IMR-90 (cell line): Measurements from ENCODE around the gene FLT4. TPM values are rescaled to one million over a fixed set of nuclear protein-coding genes. Genes with fewer than 3 reads are reported as not detected.

Experiments used
- ATAC-seq: fragments of 200-7000 bp; cut with Tn5 transposase; 2 replicates; pipeline ENCODE4 v1.9.1; 2020; ENCODE audit warnings: low read depth, mild to moderate bottlenecking, moderate library complexity
- BruUV-seq: library from RNA; stranded (reverse); fragments of 400-500 nt; replicated peaks from 2 replicates; lab custom pipeline; 2021; lab: Mats Ljungman, UMichigan
- CTCF ChIA-PET: fragments of 300-600 bp; formaldehyde crosslinking; extraction: SDS; loops from one replicate; lab custom pipeline; 2021; ENCODE audit warnings: antibody characterized with exemption; lab: Yijun Ruan, JAX
- POLR2A ChIA-PET: fragments of 300-600 bp; sonication (Branson Sonifier 250); formaldehyde crosslinking; loops from one replicate; lab custom pipeline; 2022; ENCODE audit warnings: antibody characterized with exemption; ENCODE audit not compliant: unreplicated experiment; lab: Charles Lee
- DNase-seq: peaks from one replicate; pipeline ENCODE4 v3.0.0; 2013
- H2AFZ ChIP-seq: replicated peaks from 2 replicates; pipeline ENCODE3; 2013; ENCODE audit warnings: low read length, mild to moderate bottlenecking; ENCODE audit not compliant: poor library complexity
- H2AK5ac ChIP-seq: 2 replicates; pipeline ENCODE4 v1.6.1; 2013; ENCODE audit warnings: low read depth, low read length, inconsistent platforms
- H2AK9ac ChIP-seq: replicated peaks from 2 replicates; pipeline ENCODE3; 2013; ENCODE audit warnings: mild to moderate bottlenecking, low read depth, low read length, moderate library complexity; ENCODE audit not compliant: poor library complexity
- H2BK120ac ChIP-seq: 2 replicates; pipeline ENCODE4 v1.6.1; 2013; ENCODE audit warnings: low read depth, low read length, inconsistent platforms
- H2BK15ac ChIP-seq: 3 replicates; pipeline ENCODE4 v1.6.1; 2013; ENCODE audit warnings: low read depth, low read length, inconsistent platforms
- H2BK20ac ChIP-seq: 2 replicates; pipeline ENCODE4 v1.6.1; 2013; ENCODE audit warnings: low read depth, mild to moderate bottlenecking, inconsistent platforms, low read length, moderate library complexity
- H2BK5ac ChIP-seq: 2 replicates; pipeline ENCODE4 v1.6.1; 2013; ENCODE audit warnings: mild to moderate bottlenecking, low read depth, low read length, inconsistent platforms; ENCODE audit not compliant: poor library complexity, severe bottlenecking
- H3K14ac ChIP-seq: replicated peaks from 2 replicates; pipeline ENCODE4 v1.6.1; 2013; ENCODE audit warnings: low read depth, low read length, inconsistent platforms
- H3K18ac ChIP-seq: 2 replicates; pipeline ENCODE4 v1.6.1; 2013; ENCODE audit warnings: low read depth, low read length, control low read depth
- H3K23ac ChIP-seq: 2 replicates; pipeline ENCODE4 v1.6.1; 2013; ENCODE audit warnings: low read depth, low read length, inconsistent platforms
- H3K27ac ChIP-seq: 2 replicates; pipeline ENCODE4 v1.5.1; 2013; ENCODE audit warnings: mild to moderate bottlenecking, control low read depth, low read length; ENCODE audit not compliant: insufficient read depth
- H3K27me3 ChIP-seq: 2 replicates; pipeline ENCODE4 v1.6.1; 2013; ENCODE audit warnings: low read length; ENCODE audit not compliant: control insufficient read depth, insufficient read depth
- H3K36me3 ChIP-seq: 2 replicates; pipeline ENCODE4 v1.6.1; 2013; ENCODE audit warnings: low read length, mixed read lengths; ENCODE audit not compliant: control insufficient read depth, insufficient read depth
- H3K4ac ChIP-seq: 2 replicates; pipeline ENCODE4 v1.6.1; 2013; ENCODE audit warnings: low read depth, low read length, inconsistent platforms
- H3K4me1 ChIP-seq: 2 replicates; pipeline ENCODE4 v1.6.1; 2013; ENCODE audit warnings: low read length, mixed read lengths; ENCODE audit not compliant: control insufficient read depth, insufficient read depth
- H3K4me2 ChIP-seq: 2 replicates; pipeline ENCODE4 v1.6.1; 2013; ENCODE audit warnings: low read depth, mild to moderate bottlenecking, control low read depth, low read length, moderate library complexity
- H3K4me3 ChIP-seq: 2 replicates; pipeline ENCODE4 v1.5.1; 2013; ENCODE audit warnings: low read depth, mild to moderate bottlenecking, control low read depth, low read length, moderate library complexity; ENCODE audit not compliant: insufficient read depth
- H3K56ac ChIP-seq: 2 replicates; pipeline ENCODE4 v1.6.1; 2013; ENCODE audit warnings: low read length, inconsistent platforms; ENCODE audit not compliant: insufficient read depth; ENCODE audit errors: extremely low read depth
- H3K79me1 ChIP-seq, 2 experiments: 2 replicates each; pipeline ENCODE4 v1.6.1; 2013; ENCODE audit warnings: low read length in 2 of 2, inconsistent platforms in 1 of 2, low read depth in 1 of 2
- H3K9ac ChIP-seq: 2 replicates; pipeline ENCODE4 v1.6.1; 2013; ENCODE audit warnings: low read depth, low read length, control low read depth
- H3K9me1 ChIP-seq: 2 replicates; pipeline ENCODE4 v1.6.1; 2013; ENCODE audit warnings: low read length, inconsistent platforms; ENCODE audit not compliant: insufficient read depth
- H3K9me3 ChIP-seq: 2 replicates; pipeline ENCODE4 v1.6.1; 2013; ENCODE audit warnings: low read length; ENCODE audit not compliant: control insufficient read depth, insufficient read depth
- H4K20me1 ChIP-seq: 2 replicates; pipeline ENCODE4 v1.6.1; 2013; ENCODE audit warnings: low read length, inconsistent platforms; ENCODE audit not compliant: insufficient read depth
- H4K5ac ChIP-seq: 2 replicates; pipeline ENCODE4 v1.6.1; 2013; ENCODE audit warnings: mild to moderate bottlenecking, low read depth, low read length, control low read depth
- H4K8ac ChIP-seq, 2 experiments: 2 replicates each; pipeline ENCODE4 v1.6.1; 2013; ENCODE audit warnings: low read depth in 2 of 2, low read length in 2 of 2, control low read depth in 1 of 2, inconsistent platforms in 1 of 2
- H4K91ac ChIP-seq: 2 replicates; pipeline ENCODE4 v1.6.1; 2013; ENCODE audit warnings: low read depth, low read length, inconsistent platforms; ENCODE audit not compliant: insufficient read depth
- CEBPB ChIP-seq: IDR thresholded peaks from 2 replicates; pipeline ENCODE4 v1.6.1; 2012; ENCODE audit warnings: low read depth, low read length, improper control_type of control experiment
- NFE2L2 ChIP-seq: fragments of 150-350 bp; IDR thresholded peaks from 2 replicates; pipeline ENCODE4 v1.6.1; 2016; ENCODE audit warnings: low read depth, mild to moderate bottlenecking, low read length
- POLR2A ChIP-seq: IDR thresholded peaks from 2 replicates; pipeline ENCODE4 v1.6.1; 2012; ENCODE audit warnings: mild to moderate bottlenecking, low read depth, low read length
- RCOR1 ChIP-seq: IDR thresholded peaks from 2 replicates; pipeline ENCODE4 v1.6.1; 2012; ENCODE audit warnings: mild to moderate bottlenecking, low read length, improper control_type of control experiment; ENCODE audit not compliant: insufficient replicate concordance
- SMC3 ChIP-seq: fragments of 150-350 bp; IDR thresholded peaks from 2 replicates; pipeline ENCODE4 v1.6.1; 2016; ENCODE audit warnings: low read depth, mild to moderate bottlenecking, antibody characterized with exemption, low read length, moderate library complexity
- WGBS, 2 experiments: methylation state at CpG; one replicate each; pipeline versions ENCODE4 v1.1.5 to v1.1.7; 2013; ENCODE audit warnings: missing lambda C conversion rate in 2 of 2; ENCODE audit not compliant: insufficient read length in 1 of 2; ENCODE audit errors: extremely low coverage in 2 of 2; 5-methylcytosine and 5-hydroxymethylcytosine counted together
- dilution Hi-C: fragments of 300-500 bp; cut with HindIII; formaldehyde crosslinking; loops from one replicate; pipeline ENCODE4 v1.14.3; 2018; ENCODE audit warnings: low sequenced_read_pairs; ENCODE audit not compliant: unreplicated experiment
- in situ Hi-C: fragments of 300-500 bp; cut with MboI; formaldehyde crosslinking; loops from 3 replicates; pipeline ENCODE4 v1.14.3; 2019; ENCODE audit warnings: low sequenced_read_pairs, inconsistent platforms, mixed read lengths
- intact Hi-C: fragments of 100-400 bp; cut with micrococcal nuclease; formaldehyde crosslinking; loops from 2 replicates; pipeline ENCODE4 v1.10.0; 2022
- polyA plus RNA-seq, 3 experiments: library from polyadenylated mRNA; depleted of rRNA; stranded (reverse); fragments of >200 nt; gene quantifications; 2 replicates each; pipeline ENCODE4 v1.2.3, GENCODE V29; 2012; ENCODE audit warnings: low replicate concordance in 1 of 3
- total RNA-seq: library from RNA; depleted of rRNA; stranded (reverse); fragments of >200 nt; gene quantifications from 2 replicates; pipeline ENCODE4 v1.2.3, GENCODE V29; 2012
- TF ChIP-seq, protein P1 (sequence below): fragments of 150-350 bp; IDR thresholded peaks from 2 replicates; pipeline ENCODE4 v1.6.1; 2016; ENCODE audit warnings: low read depth, mild to moderate bottlenecking, low read length, moderate library complexity, borderline replicate concordance
- TF ChIP-seq, protein P2 (sequence below): conservative IDR thresholded peaks from 2 replicates; pipeline ENCODE4 v1.5.1; 2012; ENCODE audit warnings: mild to moderate bottlenecking, low read depth, low read length, improper control_type of control experiment
- TF ChIP-seq, protein P3 (sequence below): fragments of 150-350 bp; IDR thresholded peaks from 2 replicates; pipeline ENCODE4 v1.6.1; 2017; ENCODE audit warnings: mild to moderate bottlenecking, antibody characterized with exemption, low read length, low read depth

The FLT4 gene
- total and polyA plus RNA-seq, 2 of the 4 experiments (the other 2 are of a cell fraction): under 0.01 to 0.07 TPM

DNA sequence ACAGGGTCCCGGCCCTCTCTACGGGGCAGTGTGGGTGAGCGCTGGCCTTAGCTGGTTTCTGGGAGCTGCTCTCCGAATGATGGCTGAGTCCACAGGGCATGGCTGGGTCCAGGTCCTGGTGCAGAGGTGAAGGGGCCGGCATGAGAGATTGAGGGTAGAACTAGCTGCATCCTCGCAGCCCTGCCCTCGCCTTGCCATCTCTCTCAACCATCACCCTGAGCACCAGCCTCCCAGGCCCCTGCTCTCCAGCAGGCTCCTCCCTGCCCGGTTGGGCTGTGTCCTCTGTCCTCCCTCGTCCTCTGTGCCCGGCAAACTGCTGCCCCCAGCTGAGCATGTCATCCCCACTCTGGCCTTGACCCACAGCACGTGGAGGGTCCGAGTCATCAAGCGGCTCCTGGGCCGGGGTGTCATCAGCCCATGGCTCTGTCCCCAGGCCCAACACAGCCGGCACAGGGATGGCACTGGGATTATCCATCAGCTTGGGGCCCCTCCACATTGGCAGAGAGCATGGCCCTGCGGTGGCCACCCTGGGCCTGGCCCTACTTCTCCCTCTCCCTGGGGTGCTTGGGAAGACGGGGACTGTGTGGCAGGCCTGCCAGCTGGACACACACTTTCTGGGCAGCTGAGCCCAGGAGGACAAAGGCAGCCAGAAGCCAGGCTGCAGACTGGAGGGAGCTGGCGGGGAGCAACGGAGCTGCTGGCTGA lies 8.4 kb downstream of the FLT4 start:
- Histone ChIP-seq H3K18ac (no peak overlapping the region), H3K9me1 (no peaks in the 10 kb centered on the region), H2BK5ac (no peak overlapping the region), H3K56ac (no peak overlapping the region), H3K36me3 (no peaks in the 10 kb centered on the region), H3K4ac (no peak overlapping the region), H2AK9ac (no peak overlapping the region), H3K9me3 (no peaks in the 10 kb centered on the region), H2BK120ac (no peak overlapping the region), H3K23ac (no peak overlapping the region), H3K27me3 (no peaks in the 10 kb centered on the region; the same call in 1 of the 2 replicates), H4K91ac (no peak overlapping the region), H2BK15ac (no peak overlapping the region), H4K8ac (no peak overlapping the region), H3K4me2 (no peak overlapping the region), H2AK5ac (no peak overlapping the region), H2BK20ac (no peak overlapping the region), H3K27ac (no peak overlapping the region), H3K9ac (no peak overlapping the region), H3K4me1 (no peaks in the 10 kb centered on the region), H3K79me1 (no peaks in the 10 kb centered on the region), H3K14ac (no peak overlapping the region), H2AFZ (no peak overlapping the region), H4K20me1 (no peaks in the 10 kb centered on the region; the same call in 1 of the 2 replicates), H3K4me3 (no peak overlapping the region), H4K5ac (no peak overlapping the region)
- WGBS, 2 experiments: 46% methylated on average over 8 of the region's 19 CpGs; no CpG with 5 or more reads in 1 of the 2 experiments
- TF ChIP-seq, protein P1, sequence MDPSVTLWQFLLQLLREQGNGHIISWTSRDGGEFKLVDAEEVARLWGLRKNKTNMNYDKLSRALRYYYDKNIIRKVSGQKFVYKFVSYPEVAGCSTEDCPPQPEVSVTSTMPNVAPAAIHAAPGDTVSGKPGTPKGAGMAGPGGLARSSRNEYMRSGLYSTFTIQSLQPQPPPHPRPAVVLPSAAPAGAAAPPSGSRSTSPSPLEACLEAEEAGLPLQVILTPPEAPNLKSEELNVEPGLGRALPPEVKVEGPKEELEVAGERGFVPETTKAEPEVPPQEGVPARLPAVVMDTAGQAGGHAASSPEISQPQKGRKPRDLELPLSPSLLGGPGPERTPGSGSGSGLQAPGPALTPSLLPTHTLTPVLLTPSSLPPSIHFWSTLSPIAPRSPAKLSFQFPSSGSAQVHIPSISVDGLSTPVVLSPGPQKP: no peak
- TF ChIP-seq, protein P2, sequence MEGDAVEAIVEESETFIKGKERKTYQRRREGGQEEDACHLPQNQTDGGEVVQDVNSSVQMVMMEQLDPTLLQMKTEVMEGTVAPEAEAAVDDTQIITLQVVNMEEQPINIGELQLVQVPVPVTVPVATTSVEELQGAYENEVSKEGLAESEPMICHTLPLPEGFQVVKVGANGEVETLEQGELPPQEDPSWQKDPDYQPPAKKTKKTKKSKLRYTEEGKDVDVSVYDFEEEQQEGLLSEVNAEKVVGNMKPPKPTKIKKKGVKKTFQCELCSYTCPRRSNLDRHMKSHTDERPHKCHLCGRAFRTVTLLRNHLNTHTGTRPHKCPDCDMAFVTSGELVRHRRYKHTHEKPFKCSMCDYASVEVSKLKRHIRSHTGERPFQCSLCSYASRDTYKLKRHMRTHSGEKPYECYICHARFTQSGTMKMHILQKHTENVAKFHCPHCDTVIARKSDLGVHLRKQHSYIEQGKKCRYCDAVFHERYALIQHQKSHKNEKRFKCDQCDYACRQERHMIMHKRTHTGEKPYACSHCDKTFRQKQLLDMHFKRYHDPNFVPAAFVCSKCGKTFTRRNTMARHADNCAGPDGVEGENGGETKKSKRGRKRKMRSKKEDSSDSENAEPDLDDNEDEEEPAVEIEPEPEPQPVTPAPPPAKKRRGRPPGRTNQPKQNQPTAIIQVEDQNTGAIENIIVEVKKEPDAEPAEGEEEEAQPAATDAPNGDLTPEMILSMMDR: no peak
- TF ChIP-seq SMC3: no peak
- no peak for TF ChIP-seq NFE2L2
- TF ChIP-seq RCOR1: no peak
- TF ChIP-seq CEBPB: no peak
- TF ChIP-seq, protein P3, sequence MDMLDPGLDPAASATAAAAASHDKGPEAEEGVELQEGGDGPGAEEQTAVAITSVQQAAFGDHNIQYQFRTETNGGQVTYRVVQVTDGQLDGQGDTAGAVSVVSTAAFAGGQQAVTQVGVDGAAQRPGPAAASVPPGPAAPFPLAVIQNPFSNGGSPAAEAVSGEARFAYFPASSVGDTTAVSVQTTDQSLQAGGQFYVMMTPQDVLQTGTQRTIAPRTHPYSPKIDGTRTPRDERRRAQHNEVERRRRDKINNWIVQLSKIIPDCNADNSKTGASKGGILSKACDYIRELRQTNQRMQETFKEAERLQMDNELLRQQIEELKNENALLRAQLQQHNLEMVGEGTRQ: no peak
- no peak for TF ChIP-seq POLR2A
- intact Hi-C loops (no loop called here), dilution Hi-C loops (no loop called here), in situ Hi-C loops (no loop called here)
- POLR2A ChIA-PET: interaction anchor here (0.5 kb wide), 1 partner anchor 52 kb away, joined by 7 read pairs; no protein-coding TSS in a partner anchor
- no TSS peak for BruUV-seq
- CTCF ChIA-PET: no interaction called here
- DNase-seq (no peak), ATAC-seq (no peak)
